ENCODE data around the gene GNAL.

Gene GNAL

GRCh38 chr18:11798271-11798670 is 109.2 kb downstream of the GNAL start (continued):
- TF ChIP-seq ZNF274 (IDR thresholded peaks at IDR 0.05; ENCODE audit: low read length) (no peak), ZNF274 (tag by site-specific recombination; IDR thresholded peaks at IDR 0.05; ENCODE audit: borderline replicate concordance) (no peak)

DNA sequence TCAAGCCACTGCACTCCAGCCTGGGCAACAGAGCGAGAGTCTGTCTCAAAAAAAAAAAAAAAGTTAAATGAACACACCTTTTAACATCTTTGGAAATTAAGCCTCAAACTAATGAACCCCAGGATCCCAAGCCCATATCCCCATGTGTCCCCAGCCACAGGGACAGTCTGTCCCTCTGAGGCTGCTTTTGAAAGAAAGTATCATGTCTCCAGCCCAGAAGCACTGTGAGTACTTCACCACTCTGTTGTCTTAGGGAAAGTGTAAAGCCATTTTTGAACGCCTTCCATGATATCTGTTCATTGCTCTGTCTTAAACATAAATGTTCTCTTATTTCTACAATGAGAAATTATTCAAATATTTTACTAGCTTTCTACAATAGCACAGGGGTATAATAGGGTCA is 110.0 kb downstream of the GNAL start:
- ChIA-PET CTCF (no interaction called here), POLR2A (no interaction called here)
- Histone ChIP-seq H3K4me1 (ENCODE audit: control insufficient read depth, insufficient read depth, low read length) (no peaks in the 10 kb centered on the region), H3K4me3 (ENCODE audit: low read depth, low read length) (no peak overlapping the region), H3K27ac (ENCODE audit: extremely low read depth, low read depth, low read length) (no peak overlapping the region), H3K9me3 (ENCODE audit: control insufficient read depth, insufficient read depth, low read depth, low read length) (no peaks in the 10 kb centered on the region), H3K36me3 (ENCODE audit: control insufficient read depth in 2 of 2, insufficient read depth in 1 of 2, low read length in 2 of 2) (no peaks in the 10 kb centered on the region)
- TF ChIP-seq ZNF324 (tag by site-specific recombination; IDR thresholded peaks at IDR 0.05) (no peak), ZNF140 (tag by site-specific recombination; IDR thresholded peaks at IDR 0.05) (no peak), TRIM28 (IDR thresholded peaks at IDR 0.05; ENCODE audit: borderline replicate concordance, low read length) (no peak), KLF7 (tag by site-specific recombination; IDR thresholded peaks at IDR 0.05; ENCODE audit: borderline replicate concordance) (no peak), ZNF785 (tag by site-specific recombination; IDR thresholded peaks at IDR 0.05) (no peak), ZNF747 (tag by site-specific recombination; IDR thresholded peaks at IDR 0.05) (no peak), INSM2 (tag by site-specific recombination; IDR thresholded peaks at IDR 0.05) (no peak), ZNF26 (tag by site-specific recombination; IDR thresholded peaks at IDR 0.05) (no peak), ZNF184 (tag by site-specific recombination; IDR thresholded peaks at IDR 0.05) (no peak), ZNF239 (tag by site-specific recombination; IDR thresholded peaks at IDR 0.05) (no peak), ZNF837 (tag by site-specific recombination; IDR thresholded peaks at IDR 0.05) (no peak), ZNF19 (tag by site-specific recombination; IDR thresholded peaks at IDR 0.05; ENCODE audit: low read depth) (no peak), HOXD13 (CRISPR knock-in tag; IDR thresholded peaks at IDR 0.05; ENCODE audit: borderline replicate concordance) (no peak), ZNF48 (tag by site-specific recombination; IDR thresholded peaks at IDR 0.05) (no peak), ZNF211 (tag by site-specific recombination; IDR thresholded peaks at IDR 0.05; ENCODE audit: low read depth) (no peak), ZNF776 (tag by site-specific recombination; IDR thresholded peaks at IDR 0.05; ENCODE audit: borderline replicate concordance) (no peak)
- TF ChIP-seq, protein P1, sequence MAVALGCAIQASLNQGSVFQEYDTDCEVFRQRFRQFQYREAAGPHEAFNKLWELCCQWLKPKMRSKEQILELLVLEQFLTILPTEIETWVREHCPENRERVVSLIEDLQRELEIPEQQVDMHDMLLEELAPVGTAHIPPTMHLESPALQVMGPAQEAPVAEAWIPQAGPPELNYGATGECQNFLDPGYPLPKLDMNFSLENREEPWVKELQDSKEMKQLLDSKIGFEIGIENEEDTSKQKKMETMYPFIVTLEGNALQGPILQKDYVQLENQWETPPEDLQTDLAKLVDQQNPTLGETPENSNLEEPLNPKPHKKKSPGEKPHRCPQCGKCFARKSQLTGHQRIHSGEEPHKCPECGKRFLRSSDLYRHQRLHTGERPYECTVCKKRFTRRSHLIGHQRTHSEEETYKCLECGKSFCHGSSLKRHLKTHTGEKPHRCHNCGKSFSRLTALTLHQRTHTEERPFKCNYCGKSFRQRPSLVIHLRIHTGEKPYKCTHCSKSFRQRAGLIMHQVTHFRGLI (tag by site-specific recombination; IDR thresholded peaks at IDR 0.05): no peak
- TF ChIP-seq, protein P2, sequence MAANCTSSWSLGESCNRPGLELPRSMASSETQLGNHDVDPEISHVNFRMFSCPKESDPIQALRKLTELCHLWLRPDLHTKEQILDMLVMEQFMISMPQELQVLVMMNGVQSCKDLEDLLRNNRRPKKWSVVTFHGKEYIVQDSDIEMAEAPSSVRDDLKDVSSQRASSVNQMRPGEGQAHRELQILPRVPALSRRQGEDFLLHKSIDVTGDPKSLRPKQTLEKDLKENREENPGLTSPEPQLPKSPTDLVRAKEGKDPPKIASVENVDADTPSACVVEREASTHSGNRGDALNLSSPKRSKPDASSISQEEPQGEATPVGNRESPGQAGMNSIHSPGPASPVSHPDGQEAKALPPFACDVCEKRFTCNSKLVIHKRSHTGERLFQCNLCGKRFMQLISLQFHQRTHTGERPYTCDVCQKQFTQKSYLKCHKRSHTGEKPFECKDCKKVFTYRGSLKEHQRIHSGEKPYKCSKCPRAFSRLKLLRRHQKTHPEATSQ (tag by site-specific recombination; IDR thresholded peaks at IDR 0.05): no peak
- TF ChIP-seq, protein P3, sequence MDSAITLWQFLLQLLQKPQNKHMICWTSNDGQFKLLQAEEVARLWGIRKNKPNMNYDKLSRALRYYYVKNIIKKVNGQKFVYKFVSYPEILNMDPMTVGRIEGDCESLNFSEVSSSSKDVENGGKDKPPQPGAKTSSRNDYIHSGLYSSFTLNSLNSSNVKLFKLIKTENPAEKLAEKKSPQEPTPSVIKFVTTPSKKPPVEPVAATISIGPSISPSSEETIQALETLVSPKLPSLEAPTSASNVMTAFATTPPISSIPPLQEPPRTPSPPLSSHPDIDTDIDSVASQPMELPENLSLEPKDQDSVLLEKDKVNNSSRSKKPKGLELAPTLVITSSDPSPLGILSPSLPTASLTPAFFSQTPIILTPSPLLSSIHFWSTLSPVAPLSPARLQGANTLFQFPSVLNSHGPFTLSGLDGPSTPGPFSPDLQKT (IDR thresholded peaks at IDR 0.05; ENCODE audit: borderline replicate concordance, low read depth, low read length): no peak

All from HEK293 (cell line).